H1 (cell line): ENCODE data around the gene KPNA6. TPM values are rescaled to one million over a fixed set of nuclear protein-coding genes. Genes with fewer than 3 reads are reported as not detected.

Experiments used
- CTCF ChIA-PET: fragments of 300-600 bp; sonication (Branson Sonifier 250); formaldehyde crosslinking; loops from one replicate; lab custom pipeline; 2021; ENCODE audit not compliant: partially characterized antibody; lab: Charles Lee
- POLR2A ChIA-PET: fragments of 300-600 bp; sonication (Branson Sonifier 250); formaldehyde crosslinking; loops from one replicate; lab custom pipeline; 2021; ENCODE audit warnings: inconsistent platforms; ENCODE audit not compliant: partially characterized antibody; lab: Charles Lee
- DNase-seq, 2 experiments: peaks; one replicate each; pipeline versions ENCODE4 v3.0.0 to v3.0.0-alpha.2; 2010 to 2022; ENCODE audit warnings: low spot score in 2 of 2, low read depth in 1 of 2, mixed read lengths in 1 of 2
- FAIRE-seq: peaks from 2 replicates; lab custom pipeline; 2011; peaks lifted over from hg19 to GRCh38; lab: Jason Lieb, UNC
- H2AFZ ChIP-seq: 2 replicates; pipeline ENCODE4 v1.8.1; 2012; ENCODE audit warnings: low read length, inconsistent platforms
- H2AK5ac ChIP-seq: 2 replicates; pipeline ENCODE4 v1.6.1; 2013; ENCODE audit warnings: low read depth, low read length
- H2BK120ac ChIP-seq: replicated peaks from 2 replicates; pipeline ENCODE3; 2013; ENCODE audit warnings: low read depth, low read length, inconsistent platforms
- H2BK12ac ChIP-seq: 2 replicates; pipeline ENCODE4 v1.6.1; 2013; ENCODE audit warnings: low read depth, low read length
- H2BK15ac ChIP-seq: 2 replicates; pipeline ENCODE4 v1.6.1; 2013; ENCODE audit warnings: low read length
- H2BK20ac ChIP-seq: 2 replicates; pipeline ENCODE4 v1.6.1; 2013; ENCODE audit warnings: low read length
- H2BK5ac ChIP-seq: 2 replicates; pipeline ENCODE4 v1.6.1; 2013; ENCODE audit warnings: low read depth, low read length
- H3K14ac ChIP-seq: 2 replicates; pipeline ENCODE4 v1.6.1; 2013; ENCODE audit warnings: inconsistent platforms; ENCODE audit not compliant: insufficient read length
- H3K18ac ChIP-seq: 2 replicates; pipeline ENCODE4 v1.6.1; 2013; ENCODE audit warnings: low read length; ENCODE audit errors: extremely low read depth
- H3K23ac ChIP-seq: 2 replicates; pipeline ENCODE4 v1.6.1; 2013; ENCODE audit warnings: inconsistent platforms; ENCODE audit not compliant: insufficient read length
- H3K23me2 ChIP-seq: 2 replicates; pipeline ENCODE4 v1.6.1; 2013; ENCODE audit warnings: low read depth, low read length
- H3K27ac ChIP-seq: 2 replicates; pipeline ENCODE4 v1.6.1; 2011; ENCODE audit warnings: low read depth, low read length, inconsistent platforms
- H3K27me3 ChIP-seq, 4 experiments: replicated peaks in 1 of 4; 1 replicate in 1 of 4; 2 replicates in 3 of 4; pipeline versions ENCODE4 v1.6.1 to v1.8.1; 2011 to 2013; ENCODE audit warnings: low read length in 3 of 4, mild to moderate bottlenecking in 3 of 4, inconsistent platforms in 2 of 4, mixed read lengths in 2 of 4, moderate library complexity in 1 of 4; ENCODE audit not compliant: control insufficient read depth in 3 of 4, insufficient read depth in 3 of 4; ENCODE audit errors: extremely low read depth in 1 of 4
- H3K36me3 ChIP-seq, 4 experiments: 2 replicates each; pipeline versions ENCODE4 v1.6.1 to v1.8.1; 2011 to 2013; ENCODE audit warnings: mild to moderate bottlenecking in 4 of 4, low read length in 3 of 4, moderate library complexity in 2 of 4, control low read depth in 1 of 4, inconsistent platforms in 1 of 4; ENCODE audit not compliant: insufficient read depth in 4 of 4, control insufficient read depth in 2 of 4
- H3K4ac ChIP-seq: replicated peaks from 2 replicates; pipeline ENCODE3; 2013; ENCODE audit warnings: low read length, low read depth, mixed read lengths, inconsistent platforms; ENCODE audit not compliant: insufficient read length
- H3K4me1 ChIP-seq, 4 experiments: replicated peaks in 1 of 4; 1 replicate in 1 of 4; 2 replicates in 3 of 4; pipeline versions ENCODE4 v1.6.1 to v1.8.1; 2011 to 2013; ENCODE audit warnings: low read length in 3 of 4, inconsistent platforms in 2 of 4, mixed read lengths in 1 of 4; ENCODE audit not compliant: insufficient read depth in 4 of 4, control insufficient read depth in 3 of 4
- H3K4me2 ChIP-seq, 2 experiments: 2 replicates each; pipeline versions ENCODE4 v1.6.1 to v1.8.1; 2011 to 2013; ENCODE audit warnings: low read depth in 2 of 2, low read length in 2 of 2, control low read depth in 1 of 2, inconsistent platforms in 1 of 2, mild to moderate bottlenecking in 1 of 2; ENCODE audit not compliant: insufficient read depth in 1 of 2
- H3K4me3 ChIP-seq, 4 experiments: fragments of 200-600, 300-600 bp in 1 of 4; sonication (generic), shearing (Covaris generic), sonication (Bioruptor Twin) in 1 of 4; 2 replicates each; pipeline versions ENCODE4 v1.5.1 to v1.8.1; 2011 to 2016; ENCODE audit warnings: low read length in 4 of 4, low read depth in 3 of 4, control low read depth in 2 of 4, inconsistent platforms in 2 of 4, mild to moderate bottlenecking in 2 of 4, mixed read lengths in 1 of 4, moderate library complexity in 1 of 4; ENCODE audit not compliant: insufficient read depth in 2 of 4; ENCODE audit errors: extremely low read depth in 1 of 4
- H3K56ac ChIP-seq: replicated peaks from 2 replicates; pipeline ENCODE3; 2013; ENCODE audit warnings: low read depth, mild to moderate bottlenecking, mixed read lengths, low read length, inconsistent platforms; ENCODE audit not compliant: insufficient read length
- H3K79me1 ChIP-seq: 2 replicates; pipeline ENCODE4 v1.6.1; 2013; ENCODE audit warnings: low read depth, low read length, control low read depth
- H3K79me2 ChIP-seq, 2 experiments: 2 replicates each; pipeline versions ENCODE4 v1.6.1 to v1.8.1; 2012 to 2013; ENCODE audit warnings: low read length in 2 of 2, mild to moderate bottlenecking in 2 of 2, inconsistent platforms in 1 of 2; ENCODE audit not compliant: insufficient read depth in 2 of 2, control insufficient read depth in 1 of 2
- H3K9ac ChIP-seq, 4 experiments: replicated peaks in 1 of 4; 1 replicate in 1 of 4; 2 replicates in 3 of 4; pipeline versions ENCODE4 v1.6.1 to v1.8.1; 2011 to 2013; ENCODE audit warnings: low read depth in 3 of 4, low read length in 3 of 4, control low read depth in 2 of 4, mild to moderate bottlenecking in 2 of 4, moderate library complexity in 2 of 4, inconsistent platforms in 1 of 4; ENCODE audit errors: extremely low read depth in 1 of 4
- H3K9me3 ChIP-seq, 2 experiments: 2 replicates each; pipeline versions ENCODE4 v1.6.1 to v1.8.1; 2012 to 2013; ENCODE audit warnings: mild to moderate bottlenecking in 2 of 2, moderate library complexity in 2 of 2, control low read depth in 1 of 2, inconsistent platforms in 1 of 2, low read depth in 1 of 2, low read length in 1 of 2, mixed read lengths in 1 of 2; ENCODE audit not compliant: insufficient read depth in 2 of 2
- H4K20me1 ChIP-seq, 2 experiments: replicated peaks in 1 of 2; 2 replicates each; pipeline versions ENCODE3 to v1.8.1; 2011 to 2013; ENCODE audit warnings: inconsistent platforms in 2 of 2, low read length in 2 of 2, mild to moderate bottlenecking in 1 of 2; ENCODE audit not compliant: insufficient read depth in 2 of 2, control insufficient read depth in 1 of 2
- H4K5ac ChIP-seq: 2 replicates; pipeline ENCODE4 v1.6.1; 2013; ENCODE audit warnings: low read length, low read depth, mixed read lengths, inconsistent platforms; ENCODE audit not compliant: insufficient read length
- H4K8ac ChIP-seq: 2 replicates; pipeline ENCODE4 v1.8.0; 2013; ENCODE audit warnings: mild to moderate bottlenecking, moderate library complexity, low read length, inconsistent platforms; ENCODE audit not compliant: insufficient read depth; ENCODE audit errors: extremely low read depth
- H4K91ac ChIP-seq: replicated peaks from 2 replicates; pipeline ENCODE3; 2013; ENCODE audit warnings: low read length, mixed read lengths, inconsistent platforms; ENCODE audit not compliant: insufficient read length
- GTF2F1 ChIP-seq: IDR thresholded peaks from 2 replicates; pipeline ENCODE4 v1.6.1; 2012; ENCODE audit warnings: low read depth, low read length, improper control_type of control experiment, borderline replicate concordance
- RAD21 ChIP-seq, 2 experiments: IDR thresholded peaks in 1 of 2; conservative IDR thresholded peaks in 1 of 2; 2 replicates each; pipeline ENCODE4 v1.6.1; 2011; ENCODE audit warnings: low read depth in 2 of 2, low read length in 2 of 2, improper control_type of control experiment in 1 of 2, inconsistent platforms in 1 of 2, mild to moderate bottlenecking in 1 of 2, moderate library complexity in 1 of 2
- RFX5 ChIP-seq: IDR thresholded peaks from 2 replicates; pipeline ENCODE4 v1.6.1; 2011; ENCODE audit warnings: low read depth, low read length, improper control_type of control experiment, borderline replicate concordance
- SIN3A ChIP-seq, 2 experiments: IDR thresholded peaks in 1 of 2; conservative IDR thresholded peaks in 1 of 2; 2 replicates each; pipeline ENCODE4 v1.6.1; 2011 to 2012; ENCODE audit warnings: low read length in 2 of 2, improper control_type of control experiment in 1 of 2, low read depth in 1 of 2, mild to moderate bottlenecking in 1 of 2
- SP4 ChIP-seq: IDR thresholded peaks from 2 replicates; pipeline ENCODE4 v1.6.1; 2012; ENCODE audit warnings: low read length, inconsistent platforms
- TEAD4 ChIP-seq: IDR thresholded peaks from 2 replicates; pipeline ENCODE4 v1.6.1; 2012; ENCODE audit warnings: low read depth, low read length, inconsistent platforms, mixed read lengths
- polyA plus RNA-seq, 7 experiments: library from polyadenylated mRNA; depleted of rRNA in 3 of 7; stranded (reverse) in 5 of 7; unstranded in 2 of 7; fragments of >200 nt in 5 of 7; fragments of 200-250 nt in 2 of 7; gene quantifications; 1 replicate in 5 of 7; 2 replicates in 1 of 7; 4 replicates in 1 of 7; pipeline versions ENCODE4 v1.2.1 to v1.2.3, GENCODE V29; 2011 to 2013; ENCODE audit warnings: missing spikeins in 2 of 7, mixed read lengths in 2 of 7
- total RNA-seq: library from RNA; stranded (reverse); fragmentation: NEBNext Ultra II Directional; extraction: Animal tissue kit (Norgen Biotek cat#: 25700); gene quantifications from 2 replicates; pipeline ENCODE4 v1.2.1, GENCODE V29; 2021

Gene KPNA6
- total and polyA plus RNA-seq, 2 of the 8 experiments (the other 6 are each of a cell fraction or from before 2014, with no cell fraction given): 24.2 to 120 TPM

DNA sequence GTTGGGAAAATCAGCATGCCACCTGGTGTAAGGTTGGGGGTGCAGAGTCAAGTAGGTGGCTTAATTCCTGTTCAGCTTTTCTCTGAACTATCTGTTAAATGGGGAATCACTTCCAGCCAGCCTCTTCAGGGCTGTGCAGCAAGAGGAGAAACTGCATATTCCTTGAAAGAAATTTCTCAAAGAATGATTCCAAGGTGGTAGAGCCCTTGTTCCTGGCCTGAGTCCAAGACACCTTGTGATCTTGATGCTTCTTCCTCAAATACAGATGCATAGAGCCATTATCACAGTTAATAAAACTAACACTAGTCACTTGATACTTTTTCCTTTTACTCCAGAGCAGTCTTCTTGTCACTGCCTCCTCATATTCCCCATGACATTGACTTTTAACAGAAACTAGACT, 76.8 kb downstream of the KPNA6 start:
- H4K20me1 ChIP-seq: peaks cover 0 to 11% of the 10 kb centered on the region in 2 experiments

More for the DNA sequence above, 76.8 kb downstream of the KPNA6 start:
- H3K23ac ChIP-seq: no peak overlapping the region
- no peak overlapping the region for H2BK120ac ChIP-seq
- no peak overlapping the region for H3K56ac ChIP-seq
- H3K4me1 ChIP-seq: peaks cover 0 to 6% (median 5%) of the 10 kb centered on the region in 4 experiments; a peak in 3 of 7 replicates
- FAIRE-seq (no peak), DNase-seq (no peak)
- no peak overlapping the region for H2BK15ac ChIP-seq
- no peak overlapping the region for H3K18ac ChIP-seq
- H2AK5ac ChIP-seq: no peak overlapping the region
- H4K8ac ChIP-seq: no peak overlapping the region
- no peak overlapping the region for H4K91ac ChIP-seq
- H4K5ac ChIP-seq: no peak overlapping the region
- ChIA-PET CTCF (interaction anchor here (0.8 to 1.2 kb wide), 3 partner anchors 11 to 39 kb away, joined by 3 read pairs; no protein-coding TSS in a partner anchor), POLR2A (interaction anchor here (0.6 to 18.1 kb wide), 6 partner anchors 12 to 1210 kb away, joined by 3 to 332 read pairs (median 5); partner anchors contain the start of genes CCDC28B, IQCC and MARCKSL1)
- no peak overlapping the region for H3K27ac ChIP-seq
- H3K9ac ChIP-seq: no peak overlapping the region
- no peak overlapping the region for H2BK12ac ChIP-seq
- no peak overlapping the region for H3K14ac ChIP-seq
- H3K27me3 ChIP-seq: no peaks in the 10 kb centered on the region
- H3K9me3 ChIP-seq: no peaks in the 10 kb centered on the region
- TF ChIP-seq TEAD4 (no peak), RFX5 (no peak), GTF2F1 (no peak), SIN3A (conservative IDR thresholded peaks at IDR 0.05 in 1 of 2, IDR thresholded peaks at IDR 0.05 in 1 of 2; ENCODE audit: low read depth in 1 of 2, low read length in 2 of 2) (no peak), SP4 (no peak), RAD21 (IDR thresholded peaks at IDR 0.05 in 1 of 2, conservative IDR thresholded peaks at IDR 0.05 in 1 of 2; ENCODE audit: low read depth in 2 of 2, low read length in 2 of 2) (no peak)
- no peak overlapping the region for H2BK5ac ChIP-seq
- H3K79me1 ChIP-seq: peaks cover 3% of the 10 kb centered on the region; the same call in 1 of the 2 replicates
- H3K79me2 ChIP-seq: peaks cover 7 to 45% of the 10 kb centered on the region in 2 experiments
- H2AFZ ChIP-seq: no peak overlapping the region
- H3K4me3 ChIP-seq: no peak overlapping the region
- no peak overlapping the region for H3K4ac ChIP-seq
- peaks cover under 1% of the 10 kb centered on the region; the same call in 1 of the 2 replicates for H3K23me2 ChIP-seq
- peaks cover 26 to 68% (median 55%) of the 10 kb centered on the region in 4 experiments for H3K36me3 ChIP-seq
- H3K4me2 ChIP-seq: no peak overlapping the region
- no peak overlapping the region for H2BK20ac ChIP-seq
